Stomach (tissue), 9 donors: ENCODE data around the gene ANXA8. TPM values are rescaled to one million over a fixed set of nuclear protein-coding genes. Genes with fewer than 3 reads are reported as not detected.

ENCODE experiments used
- DNase-seq, 2 donors: peaks; one replicate each; pipeline versions ENCODE4 v3.0.0 to v3.0.0-alpha.2; 2013 to 2019
- H3K27ac ChIP-seq, 5 donors: fragments of 200-600 bp in 4 of 5; sonication (generic) in 4 of 5; one replicate each; pipeline ENCODE4 v1.5.1; 2013 to 2019; ENCODE audit warnings: mild to moderate bottlenecking in 1 of 5, moderate library complexity in 1 of 5
- H3K27me3 ChIP-seq, 3 donors: fragments of 200-600 bp; sonication (generic); one replicate each; pipeline ENCODE4 v1.5.1; 2017 to 2019; ENCODE audit warnings: mixed run types in 1 of 3
- H3K36me3 ChIP-seq, 4 donors: fragments of 200-600 bp; sonication (generic); 1 replicate in 3 of 4; 2 replicates in 1 of 4; pipeline ENCODE4 v1.5.1; 2016 to 2019
- H3K4me1 ChIP-seq, 4 donors: fragments of 200-600 bp; sonication (generic); one replicate each; pipeline ENCODE4 v1.5.1; 2016 to 2019
- H3K4me3 ChIP-seq, 4 donors: fragments of 200-600 bp; sonication (generic) in 3 of 4; one replicate each; pipeline ENCODE4 v1.5.1; 2016 to 2019; ENCODE audit warnings: mild to moderate bottlenecking in 1 of 4
- H3K9me3 ChIP-seq, 4 donors: fragments of 200-600 bp; sonication (generic); one replicate each; pipeline ENCODE4 v1.5.1; 2016 to 2019
- CTCF ChIP-seq, 7 experiments: fragments of 450-650 bp in 4 of 7; fragments of 200-600 bp in 3 of 7; sonication (generic) in 3 of 7; IDR thresholded peaks; one replicate each; pipeline ENCODE4 v1.5.1; 2016 to 2019; ENCODE audit warnings: antibody characterized with exemption in 7 of 7, control low read depth in 2 of 7, mild to moderate bottlenecking in 1 of 7
- EP300 ChIP-seq: sonication (generic); formaldehyde crosslinking; IDR thresholded peaks from one replicate; pipeline ENCODE4 v1.6.1; 2017; ENCODE audit warnings: antibody characterized with exemption
- POLR2A ChIP-seq, 4 donors: fragments of 450-650 bp; IDR thresholded peaks; one replicate each; pipeline ENCODE4 v1.6.1; 2016; ENCODE audit warnings: antibody characterized with exemption in 4 of 4, control low read depth in 2 of 4, mild to moderate bottlenecking in 1 of 4, moderate library complexity in 1 of 4
- POLR2AphosphoS5 ChIP-seq, 3 donors: sonication (generic); formaldehyde crosslinking; IDR thresholded peaks; one replicate each; pipeline ENCODE4 v1.6.1; 2016; ENCODE audit warnings: antibody characterized with exemption in 3 of 3
- WGBS, 5 donors: extraction: QIAGEN DNeasy Blood & Tissue Kit in 3 of 5; methylation state at CpG; one replicate each; pipeline versions ENCODE4 v1.1.5 to v1.1.7; 2013 to 2018; 5-methylcytosine and 5-hydroxymethylcytosine counted together
- intact Hi-C: fragments of 100-400 bp; cut with DNase I; formaldehyde crosslinking; loops from one replicate; pipeline ENCODE4 v1.15.1; 2023; ENCODE audit warnings: low total_unique reads
- polyA plus RNA-seq, 3 donors: library from polyadenylated mRNA; stranded (reverse); fragments of 200-250 nt; gene quantifications; one replicate each; pipeline ENCODE4 v1.2.3, GENCODE V29; 2013
- total RNA-seq, 5 donors: library from RNA; depleted of rRNA; stranded (reverse); fragments of >200 nt; gene quantifications; one replicate each; pipeline versions ENCODE4 v1.1.0 to v1.2.3, GENCODE V29; 2014 to 2016
- donor health status: healthy with polysubstance abuse.
- donor health status: Bipolar disorder and iron deficiency.
- donor health status: healthy.

ANXA8 gene
- total and polyA plus RNA-seq, 8 donors = 0.37 to 77.4 (median 2.7) TPM; not detected in 4

GRCh38 chr10:47454780-47455058 lies 29.2 kb downstream of the ANXA8 start:
- no peaks in the 10 kb centered on the region for H3K9me3 ChIP-seq
- TF ChIP-seq EP300 (no peak), POLR2A (IDR thresholded peaks at IDR 0.05) (no peak), POLR2AphosphoS5 (IDR thresholded peaks at IDR 0.05) (no peak), CTCF (IDR thresholded peaks at IDR 0.05) (no peak)
- DNase-seq = no peak
- 75 to 91% (median 87%) methylated on average over 3 of the region's 3 CpGs for WGBS, 5 donors
- intact Hi-C loops = no loop called here
- H3K27me3 ChIP-seq = peaks cover 0 to 4% (median 0%) of the 10 kb centered on the region in 3 donors
- no peak overlapping the region for H3K4me3 ChIP-seq
- no peaks in the 10 kb centered on the region for H3K4me1 ChIP-seq
- H3K27ac ChIP-seq = no peak overlapping the region
- H3K36me3 ChIP-seq = no peaks in the 10 kb centered on the region

GRCh38 chr10:47454008-47454779 lies 29.7 kb downstream of the ANXA8 start:
- no peak overlapping the region for H3K4me3 ChIP-seq
- H3K4me1 ChIP-seq = no peaks in the 10 kb centered on the region
- TF ChIP-seq EP300 (no peak), POLR2AphosphoS5 (IDR thresholded peaks at IDR 0.05) (no peak), CTCF (IDR thresholded peaks at IDR 0.05) (no peak), POLR2A (IDR thresholded peaks at IDR 0.05) (no peak)
- 63 to 84% (median 76%) methylated on average over 10 of the region's 10 CpGs for WGBS, 5 donors
- H3K27ac ChIP-seq = no peak overlapping the region
- no peaks in the 10 kb centered on the region for H3K9me3 ChIP-seq
- peaks cover 0 to 4% (median 0%) of the 10 kb centered on the region in 3 donors for H3K27me3 ChIP-seq
- no peaks in the 10 kb centered on the region for H3K36me3 ChIP-seq
- DNase-seq = no peak
- intact Hi-C loops = no loop called here

DNA sequence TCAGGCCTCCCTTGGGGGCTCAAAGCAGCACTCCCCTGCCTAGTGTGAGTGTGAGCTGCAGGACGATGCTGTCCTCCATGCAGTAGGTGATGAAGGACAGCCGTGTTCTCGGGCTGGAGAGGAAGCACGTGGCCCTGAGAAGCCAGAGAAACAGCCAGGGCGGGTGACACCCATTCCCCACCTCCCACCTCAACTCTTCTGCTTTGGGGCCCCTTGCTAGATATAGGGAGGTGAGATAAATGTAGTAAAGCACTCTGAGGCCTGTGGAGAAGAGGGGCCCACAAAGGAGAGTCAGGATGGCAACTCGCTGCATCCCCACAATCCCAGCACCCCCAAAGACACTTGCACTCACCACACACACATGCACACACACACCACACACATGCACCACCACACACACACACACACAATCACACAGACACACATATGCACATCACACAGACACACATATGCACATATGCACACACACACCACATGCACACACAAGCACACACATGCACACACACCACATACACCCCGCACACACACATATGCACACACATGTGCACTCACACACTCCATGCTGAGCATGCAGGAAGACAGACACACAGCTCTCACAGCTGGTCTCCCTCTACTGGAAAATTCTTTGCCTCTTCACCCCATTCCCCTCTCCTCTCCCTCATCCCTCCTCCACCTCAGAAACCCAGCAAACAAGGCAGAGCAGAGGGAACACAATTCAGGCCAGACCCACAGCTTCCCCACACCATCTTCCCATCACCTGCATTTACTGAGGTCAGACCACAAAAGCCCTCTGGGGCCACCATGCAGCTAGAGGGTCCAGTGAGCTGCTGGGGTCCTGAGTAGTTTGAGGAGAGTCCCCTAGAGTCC lies 30.5 kb downstream of the ANXA8 start:
- Histone ChIP-seq H3K27me3 (peaks cover 0 to 4% (median 0%) of the 10 kb centered on the region in 3 donors), H3K36me3 (no peaks in the 10 kb centered on the region), H3K27ac (no peak overlapping the region), H3K9me3 (no peaks in the 10 kb centered on the region), H3K4me1 (no peaks in the 10 kb centered on the region), H3K4me3 (no peak overlapping the region)
- 59 to 70% (median 67%) methylated on average over 5 to 7 of the region's 7 CpGs for WGBS, 5 donors
- TF ChIP-seq POLR2A (IDR thresholded peaks at IDR 0.05) (no peak), CTCF (IDR thresholded peaks at IDR 0.05) (no peak), EP300 (no peak), POLR2AphosphoS5 (IDR thresholded peaks at IDR 0.05) (no peak)
- no peak for DNase-seq
- intact Hi-C loops = no loop called here

DNA sequence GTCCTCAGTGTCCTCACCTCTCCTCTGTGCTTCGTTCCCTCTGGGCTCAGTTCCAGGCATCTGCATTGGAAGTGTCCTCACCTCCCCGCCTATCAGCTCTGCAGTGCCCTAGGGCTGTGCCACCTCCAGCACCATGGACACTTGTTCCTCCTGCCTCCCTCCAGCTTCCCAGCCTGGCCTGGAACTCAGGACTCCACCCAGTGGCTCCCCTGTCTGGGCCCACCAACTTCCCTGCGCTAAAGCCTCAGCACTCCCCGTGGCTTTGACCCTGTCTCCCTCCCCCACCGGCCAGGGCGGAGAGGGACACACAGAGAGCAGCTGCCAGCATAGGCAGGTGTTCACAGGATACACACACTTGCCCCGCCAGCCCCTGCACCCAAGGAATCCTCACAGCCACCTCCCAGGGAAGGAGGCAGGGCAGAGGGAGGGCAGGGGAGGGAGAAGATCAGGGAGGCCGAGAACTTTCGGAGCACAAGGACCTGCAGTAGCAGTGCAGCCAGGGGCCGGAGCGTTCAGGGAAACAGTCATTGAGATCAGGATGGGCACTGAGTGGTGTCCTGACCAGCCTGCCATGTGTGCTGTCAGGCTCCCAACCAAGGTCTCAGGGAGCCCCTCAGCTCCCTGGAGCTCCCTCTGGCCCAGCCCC lies 31.3 kb downstream of the ANXA8 start:
- WGBS, 5 donors = 54 to 65% (median 61%) methylated on average over 7 to 11 of the region's 11 CpGs
- Histone ChIP-seq H3K4me3 (no peak overlapping the region), H3K9me3 (no peaks in the 10 kb centered on the region), H3K27me3 (peaks cover 0 to 4% (median 0%) of the 10 kb centered on the region in 3 donors), H3K27ac (no peak overlapping the region), H3K4me1 (no peaks in the 10 kb centered on the region), H3K36me3 (no peaks in the 10 kb centered on the region)
- no peak for TF ChIP-seq POLR2A (IDR thresholded peaks at IDR 0.05)
- no peak for TF ChIP-seq POLR2AphosphoS5 (IDR thresholded peaks at IDR 0.05)
- TF ChIP-seq EP300 = no peak
- TF ChIP-seq CTCF (IDR thresholded peaks at IDR 0.05) = no peak
- DNase-seq = no peak
- intact Hi-C loops = no loop called here
